ENCODE measurements around the gene PDE9A.

Gene PDE9A

GRCh38 chr21:42635848-42636519, 17.4 kb upstream of the PDE9A start:
- CTCF ChIA-PET, result no interaction called here
- TF ChIP-seq TARDBP (IDR thresholded peaks at IDR 0.05) (no peak), FOXA1 (IDR thresholded peaks at IDR 0.05) (no peak), ARNT (IDR thresholded peaks at IDR 0.05) (no peak), HDGF (IDR thresholded peaks at IDR 0.05; ENCODE audit: borderline replicate concordance) (no peak), SP1 (IDR thresholded peaks at IDR 0.05) (no peak), L3MBTL2 (conservative IDR thresholded peaks at IDR 0.05) (no peak), BHLHE40 (IDR thresholded peaks at IDR 0.05; ENCODE audit: borderline replicate concordance) (no peak), SUZ12 (IDR thresholded peaks at IDR 0.05) (no peak), CTBP1 (IDR thresholded peaks at IDR 0.05; ENCODE audit: borderline replicate concordance) (no peak), NFRKB (IDR thresholded peaks at IDR 0.05) (no peak), LEF1 (IDR thresholded peaks at IDR 0.05; ENCODE audit: borderline replicate concordance) (no peak)
- DNase-seq (ENCODE audit: extremely low spot score), result no peak
- POLR2A ChIA-PET, result no interaction called here

DNA sequence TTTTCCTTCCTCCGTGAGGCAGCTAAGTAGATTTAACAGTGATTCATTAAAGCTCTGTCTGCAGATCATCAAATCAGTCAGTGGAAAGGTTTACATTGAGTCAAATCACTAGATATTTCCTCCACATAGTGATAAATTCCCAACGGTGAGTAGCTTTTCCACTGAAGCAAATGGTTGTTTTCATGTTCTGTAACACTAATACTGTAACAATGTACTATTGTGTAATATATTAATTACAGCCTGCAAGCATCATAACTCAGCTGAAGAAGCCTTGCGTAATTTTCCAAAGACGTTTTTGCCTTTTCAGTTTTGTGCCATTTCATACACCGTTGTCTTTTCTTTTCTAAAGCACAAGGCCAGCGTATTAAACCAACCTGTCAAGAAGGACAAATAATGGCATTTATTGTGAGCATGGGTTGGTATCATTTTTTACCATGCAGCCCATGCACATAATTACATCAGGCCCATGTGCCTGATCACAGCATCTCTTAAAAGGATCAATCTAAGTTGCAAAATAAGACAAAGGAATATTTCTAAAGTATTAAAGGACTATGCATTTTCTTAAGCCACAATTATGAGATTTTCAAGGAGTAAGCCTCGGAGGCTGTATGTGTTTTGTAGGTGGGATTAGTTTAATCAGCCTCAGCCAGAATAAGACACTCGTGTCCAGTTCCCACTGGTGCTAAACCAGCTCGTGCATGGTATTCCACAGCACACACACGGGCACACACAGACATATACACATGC, 16.7 kb upstream of the PDE9A start:
- DNase-seq (ENCODE audit: extremely low spot score), result no peak
- CTCF ChIA-PET, result no interaction called here
- TF ChIP-seq FOXK2 (IDR thresholded peaks at IDR 0.05) (no peak), L3MBTL2 (conservative IDR thresholded peaks at IDR 0.05) (no peak), ARNT (IDR thresholded peaks at IDR 0.05) (no peak)
- POLR2A ChIA-PET, result no interaction called here

DNA sequence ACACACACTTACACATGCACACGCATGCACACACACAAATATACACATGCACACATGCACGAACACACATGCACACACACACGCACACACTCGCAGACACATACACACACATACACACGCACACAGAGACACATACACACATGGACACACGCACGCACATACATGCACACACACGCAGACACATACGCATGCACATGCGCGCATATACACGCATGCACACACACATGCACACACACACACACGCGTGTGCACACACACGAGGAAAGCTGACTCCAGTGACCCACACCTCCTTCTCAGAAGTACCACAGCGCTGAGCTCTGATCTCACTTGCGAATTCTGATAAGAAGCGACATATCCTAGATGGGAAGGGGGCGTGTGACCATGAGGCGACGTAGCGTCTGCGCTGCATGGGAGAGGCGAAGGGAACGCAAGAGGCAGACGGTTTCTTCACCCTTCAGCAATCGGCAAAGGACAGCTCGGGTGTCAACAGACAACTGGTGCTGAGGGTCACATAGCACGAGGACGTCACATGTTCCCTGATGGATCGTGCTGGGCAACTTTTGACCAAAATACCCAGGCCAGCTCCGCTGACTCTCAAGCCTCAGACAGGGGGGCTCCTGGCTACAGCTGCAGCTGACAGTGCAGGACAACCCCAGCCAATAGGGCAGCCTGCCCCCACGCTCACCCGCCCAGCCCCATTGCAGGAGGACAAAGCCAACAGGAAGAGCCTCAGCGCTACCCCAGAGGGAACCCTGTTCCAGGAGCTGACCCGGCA, 16.0 kb upstream of the PDE9A start:
- no peak for DNase-seq (ENCODE audit: extremely low spot score)
- POLR2A ChIA-PET, result no interaction called here
- CTCF ChIA-PET, result interaction anchor here (0.5 kb wide), 1 partner anchor 376 kb away, joined by 3 read pairs; no protein-coding TSS in a partner anchor

DNA sequence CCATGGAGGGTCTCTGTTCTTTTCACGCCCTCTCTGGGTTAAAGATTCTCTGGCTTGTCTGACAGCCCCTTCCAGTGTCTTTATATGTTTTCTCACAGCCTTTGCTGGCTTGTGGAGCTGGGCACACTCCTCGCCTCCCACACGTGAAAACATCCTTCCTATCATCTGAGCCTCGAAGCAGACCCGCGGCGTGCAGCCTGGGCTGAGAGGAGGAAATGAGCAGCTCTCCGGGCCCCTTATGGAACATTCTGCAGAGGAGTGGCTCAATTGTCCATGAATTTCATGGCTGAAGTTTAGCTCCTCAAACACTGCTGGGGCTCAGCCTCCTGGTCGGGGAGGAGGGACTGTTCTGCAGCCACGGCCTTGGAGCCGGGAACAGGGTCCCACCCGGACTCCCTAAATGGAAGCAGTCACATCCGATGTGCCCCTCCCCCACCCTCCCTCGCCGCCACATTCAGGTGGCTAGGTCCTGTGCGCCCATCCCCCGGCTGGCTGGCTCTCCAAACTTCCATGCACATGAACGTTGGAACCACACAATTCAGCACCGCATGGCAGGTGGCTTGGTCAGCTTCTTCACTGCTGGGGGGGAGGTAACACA, 15.1 kb upstream of the PDE9A start:
- no peak for TF ChIP-seq FOXM1 (IDR thresholded peaks at IDR 0.05; ENCODE audit: borderline replicate concordance)
- TF ChIP-seq TARDBP (IDR thresholded peaks at IDR 0.05), result no peak
- TF ChIP-seq HDGF (IDR thresholded peaks at IDR 0.05; ENCODE audit: borderline replicate concordance), result no peak
- no peak for TF ChIP-seq FOXK2 (IDR thresholded peaks at IDR 0.05)
- TF ChIP-seq L3MBTL2 (conservative IDR thresholded peaks at IDR 0.05), result no peak
- TF ChIP-seq ARNT (IDR thresholded peaks at IDR 0.05), result no peak
- TF ChIP-seq SUZ12 (IDR thresholded peaks at IDR 0.05), result no peak
- no peak for TF ChIP-seq PKNOX1 (IDR thresholded peaks at IDR 0.05)
- no peak for TF ChIP-seq ELF4 (IDR thresholded peaks at IDR 0.05)
- ChIA-PET POLR2A (no interaction called here), CTCF (interaction anchor here (0.5 kb wide), 1 partner anchor 377 kb away, joined by 3 read pairs; no protein-coding TSS in a partner anchor)
- DNase-seq (ENCODE audit: extremely low spot score), result no peak

More for the DNA sequence above, 16.0 kb upstream of the PDE9A start:
- TF ChIP-seq SUZ12 (IDR thresholded peaks at IDR 0.05) (no peak), ARNT (IDR thresholded peaks at IDR 0.05) (no peak), LEF1 (IDR thresholded peaks at IDR 0.05; ENCODE audit: borderline replicate concordance) (no peak)

- CTCF ChIA-PET, result interaction anchor here (1.2 kb wide), 1 partner anchor 12 kb away, joined by 5 read pairs; no protein-coding TSS in a partner anchor
- no peak for DNase-seq (ENCODE audit: extremely low spot score)
- POLR2A ChIA-PET, result no interaction called here
- no peak for TF ChIP-seq ARNT (IDR thresholded peaks at IDR 0.05)
- TF ChIP-seq SUZ12 (IDR thresholded peaks at IDR 0.05), result no peak
These were observed 13.7 kb upstream of the PDE9A start for GRCh38 chr21:42639646-42640152.

DNA sequence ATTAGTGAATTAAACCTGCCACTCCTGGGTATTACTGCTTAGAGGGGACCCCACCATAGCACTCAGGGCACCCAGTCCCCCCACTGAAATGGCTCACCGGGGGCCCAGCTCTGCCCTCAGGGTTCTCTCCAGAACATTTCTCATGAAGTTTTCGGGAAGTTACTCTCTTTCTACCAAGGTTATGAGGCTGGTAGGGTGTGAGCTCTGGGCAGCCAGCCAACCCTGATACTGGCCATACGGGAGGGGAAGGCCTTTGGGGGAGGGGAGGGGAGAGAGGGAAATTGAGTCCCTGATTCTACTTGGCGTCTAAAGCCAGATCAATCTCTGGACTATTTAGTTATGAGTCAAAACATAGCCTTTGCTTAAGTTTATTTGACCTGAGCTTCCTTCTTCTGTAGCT, 12.9 kb upstream of the PDE9A start:
- TF ChIP-seq FOXK2 (IDR thresholded peaks at IDR 0.05) (no peak), SP1 (IDR thresholded peaks at IDR 0.05) (no peak), ZNF384 (IDR thresholded peaks at IDR 0.05) (no peak), PKNOX1 (IDR thresholded peaks at IDR 0.05) (no peak), FOXM1 (IDR thresholded peaks at IDR 0.05; ENCODE audit: borderline replicate concordance) (no peak), ELF4 (IDR thresholded peaks at IDR 0.05) (no peak), SUZ12 (IDR thresholded peaks at IDR 0.05) (no peak), LEF1 (IDR thresholded peaks at IDR 0.05; ENCODE audit: borderline replicate concordance) (no peak), ARNT (IDR thresholded peaks at IDR 0.05) (no peak), L3MBTL2 (conservative IDR thresholded peaks at IDR 0.05) (no peak), FOXA1 (IDR thresholded peaks at IDR 0.05) (no peak), CTBP1 (IDR thresholded peaks at IDR 0.05; ENCODE audit: borderline replicate concordance) (no peak), NFRKB (IDR thresholded peaks at IDR 0.05) (no peak)
- no peak for DNase-seq (ENCODE audit: extremely low spot score)
- ChIA-PET CTCF (interaction anchor here (0.6 to 1.2 kb wide), 2 partner anchors 12 to 382 kb away, joined by 3 to 5 read pairs; no protein-coding TSS in a partner anchor), POLR2A (interaction anchor here (1.1 kb wide), 1 partner anchor 12 kb away, joined by 3 read pairs; no protein-coding TSS in a partner anchor)
